ENCODE results near the gene FYN.
"Not testable (repeated sequence)": the region's sequence is repeated elsewhere in the genome, so short reads cannot be mapped to it uniquely, and the experiment has no call there.

FYN gene

DNA sequence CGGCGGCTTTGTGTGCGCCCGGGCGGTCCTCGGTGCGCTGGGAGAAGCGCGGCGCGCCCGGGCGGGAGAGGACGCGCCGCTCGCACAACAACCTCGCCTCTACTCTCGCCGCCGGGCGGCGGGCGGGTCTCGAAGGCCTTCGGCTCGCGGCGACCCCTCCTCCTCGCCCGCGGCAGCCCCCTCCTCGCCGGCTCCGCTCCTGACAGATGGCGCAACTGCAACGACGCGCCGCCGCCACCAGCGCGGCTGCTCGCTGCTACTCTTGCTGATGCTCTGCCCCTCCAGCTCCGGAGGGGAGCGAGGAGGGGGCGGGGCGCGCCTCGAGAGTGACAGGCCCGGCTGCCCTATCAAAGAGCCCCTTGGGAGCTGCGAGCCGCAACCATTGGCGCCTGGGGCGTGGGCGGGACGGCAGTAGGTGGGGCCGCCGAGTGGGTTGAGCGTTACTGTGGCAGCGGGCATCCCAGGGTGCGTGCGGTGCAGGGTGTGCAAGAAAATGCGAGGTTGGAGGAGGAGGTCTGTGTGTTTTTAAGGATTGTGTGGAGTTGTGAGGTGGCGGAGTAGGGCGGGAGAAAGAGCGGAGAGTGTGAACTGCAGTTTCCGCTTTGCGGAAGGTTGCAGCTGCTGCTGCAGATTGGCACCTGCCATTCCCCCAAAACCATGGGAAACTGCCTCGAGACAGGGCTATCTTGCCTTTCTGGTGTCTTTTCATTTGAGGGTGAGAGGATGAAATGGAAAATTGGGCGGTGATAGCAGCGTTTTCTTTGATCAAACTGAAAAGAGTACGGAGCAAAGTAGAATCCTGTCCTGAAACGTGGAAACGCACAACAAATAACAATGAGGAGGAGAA is at the start of gene FYN:
TSS of gene FYN (minus strand) at position 275 of the 847 bp plus-strand sequence. CDS start 153,401 bp downstream, outside the sequence.
- peak; percentile 99 for DNase-seq

DNA sequence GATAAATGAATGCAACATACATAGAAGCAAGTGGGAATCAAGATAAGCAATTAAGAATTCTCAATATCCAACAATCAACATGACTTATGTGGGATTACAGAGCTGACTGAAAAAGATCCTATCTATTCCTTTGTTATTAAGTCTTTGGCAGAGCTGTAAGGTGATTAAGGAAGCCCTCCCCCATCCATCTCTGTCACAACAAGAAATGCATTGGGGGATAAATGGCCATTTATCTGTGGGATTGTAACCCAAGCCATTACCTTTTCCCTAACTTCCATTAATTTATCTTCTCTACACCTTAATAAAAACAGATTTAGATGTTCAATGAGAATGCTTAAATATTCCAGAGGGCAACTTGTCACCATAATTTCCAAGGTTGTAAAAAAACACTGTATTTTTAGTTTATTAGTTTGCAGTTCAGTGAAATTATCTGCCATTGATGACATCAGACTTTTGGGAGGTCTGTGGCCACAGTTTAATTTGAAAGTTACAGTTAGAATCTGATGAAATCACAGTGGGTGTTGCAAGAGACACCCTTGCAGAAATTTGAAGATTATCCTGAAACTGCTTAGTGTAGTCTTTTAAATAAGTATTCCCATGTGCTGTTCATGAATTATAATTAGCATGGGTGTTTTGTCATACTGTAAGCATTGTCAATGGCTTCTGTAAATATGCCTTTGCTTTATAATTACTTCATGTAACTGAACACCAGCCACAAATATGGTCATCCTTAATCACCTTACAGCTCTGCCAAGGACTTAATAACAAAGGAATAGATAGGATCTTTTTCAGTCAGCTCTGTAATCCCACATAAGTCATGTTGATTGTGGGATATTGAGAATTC is 49.4 kb upstream of the FYN start:
- DNase-seq, result no peak

DNA sequence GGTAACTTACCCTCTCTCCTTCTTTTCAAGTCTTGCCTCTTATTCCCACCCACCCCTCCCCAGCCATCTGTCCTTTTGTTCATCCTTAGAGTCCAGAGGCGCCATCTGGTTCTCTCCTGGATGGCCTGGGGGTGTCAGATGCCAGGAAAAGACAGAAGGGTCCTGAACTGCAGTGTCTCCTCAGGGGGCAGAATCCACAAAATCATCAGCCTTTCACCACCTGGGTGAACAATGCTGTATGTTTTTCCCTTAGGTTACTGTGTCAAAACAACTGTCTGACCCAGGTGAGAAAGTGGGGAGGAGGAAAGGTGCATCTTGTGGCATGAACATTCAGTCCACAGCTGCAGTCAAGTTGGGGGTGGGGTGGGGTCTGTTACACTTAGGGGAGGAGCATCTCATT is 47.9 kb upstream of the FYN start:
- no peak for DNase-seq

DNA sequence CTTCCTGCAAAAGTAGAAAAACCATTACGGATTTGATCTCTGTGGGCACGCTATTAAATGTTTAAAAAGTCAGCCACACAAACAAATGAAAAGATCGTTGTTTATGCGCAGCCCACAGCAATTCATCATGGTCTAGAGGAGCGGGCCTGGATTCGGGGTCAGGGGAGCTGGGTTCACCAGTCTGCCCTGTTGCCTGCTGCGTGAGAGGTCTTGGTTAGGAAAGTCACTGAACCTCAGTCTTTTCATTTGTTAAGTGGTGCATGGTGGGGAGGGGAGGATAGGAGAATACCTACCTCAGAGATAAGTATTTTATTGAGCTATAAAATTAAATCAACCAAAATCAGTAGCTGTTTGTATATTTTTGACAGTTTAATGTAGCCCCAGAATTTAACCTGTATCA is 47.3 kb upstream of the FYN start:
- no peak for DNase-seq

DNA sequence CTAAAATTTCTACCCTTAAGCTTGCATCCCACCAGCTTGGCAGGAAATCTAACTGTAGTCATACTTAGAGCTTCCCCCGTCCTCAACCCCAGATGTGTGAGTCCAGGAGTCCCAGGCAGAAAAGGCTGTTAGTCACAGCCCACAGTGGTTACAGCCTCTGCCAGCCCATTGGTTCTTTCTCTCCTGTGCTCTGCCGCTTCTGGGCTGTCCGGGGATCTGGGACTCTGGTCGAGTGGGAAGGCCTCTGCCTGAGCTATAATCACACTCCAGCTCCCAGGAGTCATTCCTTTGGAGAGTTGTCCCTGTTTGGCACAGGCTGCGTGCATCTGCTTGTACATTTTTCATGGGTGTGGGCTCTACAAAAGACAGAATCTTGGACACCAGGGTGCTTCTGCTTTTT is 45.6 kb upstream of the FYN start:
- no peak for DNase-seq

DNA sequence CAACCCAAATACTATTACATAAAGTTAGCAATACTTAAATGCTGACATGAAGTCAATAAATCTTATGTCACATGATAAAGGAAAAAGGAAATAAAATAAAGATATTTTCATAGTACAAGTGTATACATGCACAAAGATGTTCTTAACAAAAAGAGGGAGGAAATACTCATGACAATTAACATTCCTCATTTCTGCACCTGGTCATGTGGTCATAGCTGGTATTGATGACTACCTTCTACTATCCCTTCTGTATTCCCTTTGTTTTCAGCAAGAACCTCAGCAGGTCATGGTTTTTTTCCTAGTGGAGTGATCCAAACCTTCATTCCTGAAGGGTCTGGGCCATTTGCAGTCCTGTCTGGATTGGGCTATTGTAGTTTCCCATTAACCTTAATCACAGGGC is 43.5 kb upstream of the FYN start:
- DNase-seq, result no peak

DNA sequence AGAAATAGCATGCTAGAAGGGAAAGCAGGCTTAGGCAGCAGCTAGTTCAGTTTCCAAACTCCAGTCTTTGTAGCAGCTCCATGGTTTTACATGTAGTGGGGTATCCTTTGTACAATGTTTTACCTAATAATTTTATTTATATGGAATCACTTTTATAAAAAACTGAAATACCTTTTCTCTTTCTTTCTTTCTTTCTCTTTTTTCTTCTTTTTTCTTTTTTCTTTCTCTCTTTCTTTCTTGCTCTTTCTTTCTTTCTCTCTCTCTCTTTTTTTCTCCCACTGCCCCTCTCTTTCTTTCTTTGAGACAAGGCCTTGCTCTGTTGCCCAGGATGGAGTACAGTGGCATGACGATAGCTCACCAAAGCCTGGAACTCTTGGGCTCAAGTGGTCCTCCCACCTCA is 41.4 kb upstream of the FYN start:
- DNase-seq, result no peak

DNA sequence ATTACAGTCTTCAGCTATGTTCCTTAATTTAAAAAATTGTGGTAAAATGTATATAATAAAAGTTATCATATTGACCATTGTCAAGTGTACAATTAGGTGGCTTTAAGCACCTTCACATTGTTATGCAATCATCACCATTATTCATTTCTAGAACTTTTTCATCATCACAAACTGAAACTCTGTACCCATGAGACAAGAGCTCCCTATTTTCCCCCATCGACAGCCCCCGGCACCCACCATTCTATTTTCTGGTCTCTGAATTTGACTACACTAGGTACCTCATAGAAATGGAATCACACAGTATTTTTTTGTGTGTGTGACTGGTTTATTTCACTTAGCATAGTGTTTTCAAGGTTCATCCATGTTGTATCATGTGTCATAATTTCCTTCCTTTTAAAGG is 39.7 kb upstream of the FYN start:
- no peak for DNase-seq

DNA sequence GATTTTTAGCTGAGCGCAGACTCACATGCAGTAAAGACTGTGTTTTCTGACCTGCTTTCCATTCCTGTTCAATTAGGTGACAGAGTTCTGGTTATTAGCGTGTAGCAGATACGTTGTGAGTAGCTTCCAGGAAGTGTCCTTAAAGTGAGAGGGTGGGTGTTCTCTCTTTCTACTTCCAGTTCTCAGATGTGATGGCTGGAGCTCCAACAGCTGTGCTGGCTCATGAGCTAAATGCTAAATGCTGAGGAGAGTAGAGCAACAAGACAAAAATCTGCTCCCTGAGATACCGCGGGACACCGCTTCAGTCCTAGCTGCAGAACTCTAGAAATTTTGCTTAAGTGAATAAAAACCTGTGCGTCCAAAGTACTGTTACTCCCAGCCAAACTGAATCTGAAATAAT is 38.2 kb upstream of the FYN start:
- no peak for DNase-seq

DNA sequence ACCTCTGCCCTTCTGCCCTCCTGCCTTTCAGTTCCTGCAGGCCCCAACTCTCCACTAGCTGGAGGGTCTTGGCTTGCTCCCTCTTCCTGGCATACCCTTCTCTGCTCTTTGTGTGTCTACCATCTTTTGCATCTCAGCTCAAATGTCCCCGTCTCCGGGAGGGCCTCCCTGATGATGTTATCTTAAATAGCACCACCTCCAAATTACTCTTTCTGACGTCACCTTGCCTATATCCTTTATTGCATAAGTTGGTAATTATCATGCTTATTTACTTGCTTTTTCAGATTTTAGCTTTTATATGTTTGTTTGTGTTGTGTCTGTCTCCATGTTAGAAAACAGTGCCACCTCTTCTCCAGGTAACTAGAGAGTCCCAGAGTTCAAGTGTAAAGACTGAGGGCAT is 36.0 kb upstream of the FYN start:
- DNase-seq, result no peak

DNA sequence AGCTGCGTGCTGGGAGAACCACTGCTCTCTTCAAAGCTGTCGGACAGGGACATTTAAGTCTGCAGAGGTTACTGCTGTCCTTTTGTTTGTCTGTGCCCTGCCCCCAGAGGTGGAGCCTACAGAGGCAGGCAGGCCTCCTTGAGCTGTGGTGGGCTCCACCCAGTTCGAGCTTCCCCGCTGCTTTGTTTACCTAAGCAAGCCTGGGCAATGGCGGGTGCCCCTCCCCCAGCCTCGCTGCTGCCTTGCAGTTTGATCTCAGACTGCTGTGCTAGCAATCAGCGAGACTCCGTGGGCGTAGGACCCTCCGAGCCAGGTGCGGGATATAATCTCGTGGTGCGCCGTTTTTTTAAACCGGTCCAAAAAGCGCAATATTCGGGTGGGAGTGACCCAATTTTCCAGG is 35.1 kb upstream of the FYN start:
- DNase-seq, result not testable (repeated sequence)

DNA sequence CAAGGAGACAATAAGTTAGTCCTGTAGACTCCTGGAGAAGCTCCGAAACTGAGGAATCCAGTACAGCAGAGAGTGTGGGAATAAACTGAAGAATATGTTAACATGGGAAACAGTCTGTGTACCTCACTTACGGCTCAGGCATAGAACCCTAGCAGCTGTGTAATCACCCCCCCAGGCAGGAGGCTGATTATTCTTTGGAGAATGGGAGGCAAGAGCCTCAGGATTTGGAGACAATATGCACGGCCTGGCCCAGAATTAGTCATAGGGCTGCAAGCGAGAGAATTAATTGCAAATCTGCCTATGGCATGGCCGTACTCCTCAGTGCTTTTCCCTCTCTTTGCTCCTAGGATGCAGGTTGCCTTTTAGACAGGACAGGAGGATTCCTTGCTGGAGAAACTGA is 27.5 kb upstream of the FYN start:
- no peak for DNase-seq

DNA sequence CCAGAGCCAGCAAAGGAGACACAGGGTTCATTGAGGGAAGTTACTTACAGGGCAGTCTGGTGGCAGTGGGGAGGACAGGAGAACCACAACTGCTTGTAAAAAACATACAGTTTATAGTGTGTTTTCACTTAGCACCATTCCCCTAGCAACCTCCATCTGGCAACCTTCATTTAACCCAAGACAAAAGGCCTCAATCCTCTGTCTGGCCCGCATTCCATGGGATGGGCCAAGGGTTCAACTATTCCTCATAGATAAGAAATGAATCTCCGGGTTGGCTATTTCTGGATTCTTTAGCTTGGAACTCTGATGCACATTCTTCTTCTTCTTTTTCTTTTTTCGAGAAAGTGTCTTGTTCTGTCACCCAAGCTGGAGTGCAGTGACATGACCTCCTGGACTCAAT is 26.3 kb upstream of the FYN start:
- no peak for DNase-seq

DNA sequence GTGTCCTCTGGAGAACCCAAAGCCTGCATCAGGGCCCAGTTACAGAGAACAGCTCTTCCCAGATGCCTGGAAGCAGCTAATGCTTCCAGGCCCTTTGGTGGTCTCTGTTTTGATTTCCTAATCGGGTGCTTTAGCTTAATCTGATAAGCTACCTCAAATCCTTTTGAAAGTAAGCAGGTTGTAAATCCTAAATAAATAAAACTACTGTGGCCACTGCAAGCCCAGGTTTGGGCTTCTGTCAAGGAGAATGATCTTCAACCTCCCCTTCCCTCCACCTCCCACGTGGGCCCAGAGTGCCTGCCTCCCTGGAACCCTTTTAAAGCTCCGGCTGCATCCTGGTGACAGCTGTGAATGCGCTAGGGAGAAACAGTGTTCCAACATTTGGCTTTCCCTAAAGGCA is 25.2 kb upstream of the FYN start:
- DNase-seq, result no peak

DNA sequence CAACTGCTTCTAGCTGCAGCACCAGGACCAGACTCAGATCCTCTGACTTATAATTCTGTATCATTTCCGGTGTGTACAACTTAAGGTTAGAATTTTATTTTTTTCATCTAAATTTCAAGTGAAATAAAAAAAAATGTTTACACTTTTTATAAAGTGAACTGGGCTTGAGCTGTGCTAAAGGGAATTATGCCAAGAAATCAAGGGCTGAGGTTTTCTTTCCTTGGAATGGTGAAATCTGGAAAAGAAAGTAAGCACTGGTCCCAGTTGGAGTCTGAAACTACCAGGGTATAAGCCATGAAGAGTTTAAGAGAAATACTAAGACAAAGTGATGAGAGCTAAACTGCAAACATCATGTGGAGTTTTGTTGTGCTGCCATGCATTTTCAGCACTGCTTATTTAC is 21.7 kb upstream of the FYN start:
- DNase-seq, result no peak

DNA sequence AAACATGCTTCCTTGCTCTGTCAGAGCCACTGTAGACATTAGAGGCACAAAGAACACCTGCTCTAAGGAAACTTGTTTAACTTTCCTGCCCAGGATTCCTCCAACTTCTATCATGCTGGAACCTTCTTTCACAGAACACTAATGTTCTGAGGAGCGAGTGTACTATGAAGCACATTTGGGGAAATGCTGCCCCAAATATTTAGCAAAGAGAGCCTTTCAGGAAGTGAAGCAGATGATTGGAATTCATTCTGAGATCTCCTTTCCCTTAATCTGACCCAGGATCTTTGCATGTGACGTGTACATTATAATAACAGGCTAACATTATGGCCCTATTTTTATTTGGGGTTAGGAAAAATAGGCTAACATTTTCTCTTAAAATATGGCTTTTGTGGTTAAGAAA is 21.0 kb upstream of the FYN start:
- no peak for DNase-seq

DNA sequence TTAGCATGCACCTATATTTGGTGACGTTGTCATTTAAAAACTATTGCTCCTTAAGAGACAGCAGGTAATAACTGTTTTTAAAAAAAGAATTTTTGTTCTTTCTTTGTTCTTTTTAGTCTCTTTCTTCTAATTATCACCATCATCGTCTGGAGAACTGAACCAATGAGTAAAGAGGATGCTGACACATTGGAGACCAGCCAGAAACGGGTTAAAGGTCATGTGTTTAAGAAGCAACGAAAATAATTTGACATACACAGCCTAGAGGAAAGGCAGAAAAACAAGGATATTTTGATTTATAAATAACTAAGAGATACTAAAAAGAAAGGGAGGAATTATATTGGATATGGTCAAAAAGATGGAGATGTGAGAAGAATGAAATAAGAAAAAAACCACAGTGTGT is 19.2 kb upstream of the FYN start:
- DNase-seq, result no peak

DNA sequence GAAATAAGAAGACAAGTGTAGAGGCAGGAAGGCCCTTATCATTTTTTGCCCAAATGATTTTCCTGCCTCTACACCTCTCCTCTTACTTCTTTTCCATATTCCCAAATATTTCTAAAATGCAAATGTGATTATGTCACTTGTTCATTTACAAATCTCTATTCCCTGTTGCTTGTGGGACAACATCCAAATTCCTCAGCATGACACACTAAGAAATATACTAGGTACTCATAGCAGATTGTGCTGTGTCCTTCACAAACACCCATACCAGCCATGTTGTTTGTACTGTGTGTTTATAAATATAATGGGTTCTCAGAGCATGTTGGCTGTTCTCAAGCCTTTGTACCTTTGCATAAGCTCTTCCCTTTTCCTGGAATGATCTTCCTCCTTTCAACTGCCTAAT is 17.7 kb upstream of the FYN start:
- DNase-seq, result no peak

DNA sequence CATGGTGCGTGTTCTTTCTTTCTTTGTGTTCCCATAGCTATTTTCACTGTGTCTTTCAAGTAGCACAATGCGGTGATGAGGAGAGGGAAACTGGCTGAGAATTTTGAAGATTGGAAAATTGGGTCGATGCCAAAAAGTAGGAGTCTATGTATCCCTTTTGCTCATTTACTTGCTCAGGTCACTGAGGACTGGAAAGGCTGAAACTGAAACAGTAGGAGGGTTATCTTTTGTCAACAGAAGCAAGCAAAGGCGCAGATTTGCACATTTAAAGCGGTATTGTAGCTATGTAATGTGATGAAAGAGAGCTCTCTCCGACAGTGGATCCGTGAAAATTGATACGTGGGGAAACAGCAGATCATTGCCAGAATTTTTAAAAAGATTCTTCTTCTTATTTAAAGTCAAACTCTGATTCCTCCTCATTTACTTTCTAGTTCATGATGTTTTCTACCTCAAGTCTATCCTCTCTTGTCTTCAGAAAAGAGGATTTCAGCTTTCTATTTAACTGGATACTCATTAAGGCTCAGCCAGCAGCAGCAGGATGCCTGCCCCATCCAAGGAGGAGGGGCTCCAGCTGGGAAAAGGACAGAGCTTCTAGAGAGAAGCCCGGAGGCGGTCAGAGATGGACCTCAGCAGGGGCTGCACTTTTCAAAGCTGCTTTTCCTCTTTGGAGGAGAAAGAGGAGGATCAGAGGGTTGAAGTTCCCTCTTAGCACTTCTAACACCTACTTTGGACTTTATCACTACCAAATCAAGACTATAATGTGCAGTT is 15.9 kb upstream of the FYN start:
- no peak for DNase-seq

DNA sequence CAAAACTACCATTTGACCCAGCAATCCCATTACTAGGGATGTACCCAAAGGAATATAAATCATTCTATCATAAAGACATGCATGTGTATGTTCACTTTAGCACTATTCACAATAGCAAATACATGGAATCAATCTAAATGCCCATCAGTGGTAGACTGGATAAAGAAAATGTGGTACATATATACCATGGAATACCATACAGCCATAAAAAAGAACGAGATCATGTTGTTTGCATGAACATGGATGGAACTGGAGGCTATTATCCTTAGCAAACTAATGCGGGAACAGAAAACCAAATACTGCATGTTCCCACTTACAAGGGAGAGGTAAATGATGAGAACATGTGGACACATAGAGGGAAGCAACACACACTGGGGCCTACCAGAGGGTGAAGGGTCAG is 13.5 kb upstream of the FYN start:
- not testable (repeated sequence) for DNase-seq

DNA sequence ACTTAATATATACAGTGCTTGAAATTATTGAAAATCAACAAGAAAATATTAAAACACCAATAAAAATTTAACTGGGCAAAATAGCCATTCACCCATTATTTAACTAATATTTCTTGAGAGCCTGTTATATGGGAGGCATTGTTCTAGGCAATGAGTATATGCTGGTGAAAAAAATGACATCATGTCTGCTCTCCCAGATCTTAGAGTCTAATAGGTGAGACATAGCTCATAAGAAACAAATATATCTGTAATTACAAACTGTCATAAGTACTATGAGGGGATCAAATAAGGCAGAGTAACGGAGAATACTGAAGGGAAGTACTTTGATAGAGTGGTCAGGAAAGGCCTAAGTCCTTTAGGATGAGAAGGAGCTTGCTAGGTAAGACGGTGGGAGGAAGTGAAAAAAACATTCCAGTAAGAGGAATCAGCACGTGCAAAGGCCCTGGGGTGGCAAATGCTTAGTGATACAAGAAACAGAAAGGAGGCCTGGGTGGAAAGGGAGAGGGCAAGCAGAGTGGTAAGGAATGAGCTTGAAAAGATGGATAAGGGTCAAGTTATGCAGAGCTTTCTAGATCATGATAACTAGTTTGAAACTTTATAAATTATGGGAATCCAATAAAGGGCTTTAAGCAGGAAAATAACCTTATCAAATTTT is 12.2 kb upstream of the FYN start:
- DNase-seq, result no peak

DNA sequence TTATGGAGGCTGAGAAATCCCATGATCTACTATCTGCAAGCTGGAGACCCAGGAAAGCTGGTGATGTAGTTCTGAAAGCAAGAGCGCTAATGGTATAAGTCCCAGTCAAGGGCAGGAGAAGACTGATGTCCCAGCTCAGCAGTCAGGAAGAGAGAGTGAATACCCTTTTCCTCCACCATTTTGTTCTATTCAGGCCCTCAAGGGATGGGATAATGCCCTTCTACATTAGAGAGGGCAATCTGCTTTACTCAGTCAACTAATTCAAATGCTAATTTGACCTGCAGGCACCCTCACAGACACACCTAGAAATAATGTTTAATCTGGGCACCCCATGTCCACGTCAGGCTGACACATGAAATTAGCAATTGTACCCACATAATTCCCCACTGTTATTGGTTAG is 10.8 kb upstream of the FYN start:
- no peak for DNase-seq

All from activated gamma-delta T cell treated with Interleukin-2 at 50 U/mL for 16 hours (primary cell).